DND-41 (cell line): ENCODE results near the gene TCIRG1.

Source experiments
- ATAC-seq: fragments of 200-7000 bp; cut with Tn5 transposase; 3 replicates; pipeline ENCODE4 v1.9.1; 2021; ENCODE audit warnings: low read depth; ENCODE audit not compliant: insufficient read depth
- DNase-seq: peaks from one replicate; pipeline ENCODE4 v3.0.0-alpha.2; 2020
- H2AFZ ChIP-seq: 2 replicates; pipeline ENCODE4 v1.6.0; 2012; ENCODE audit warnings: low read depth, low read length
- H3K27ac ChIP-seq: 2 replicates; pipeline ENCODE4 v1.5.1; 2012; ENCODE audit warnings: low read length, inconsistent platforms
- H3K27me3 ChIP-seq: fragments of 200-600 bp; sonication (generic); 2 replicates; pipeline ENCODE4 v1.6.0; 2012; ENCODE audit warnings: low read length, mild to moderate bottlenecking, inconsistent platforms; ENCODE audit not compliant: insufficient read depth, poor library complexity
- H3K36me3 ChIP-seq: 2 replicates; pipeline ENCODE4 v1.5.1; 2012; ENCODE audit warnings: low read length, inconsistent platforms; ENCODE audit not compliant: insufficient read depth
- H3K4me1 ChIP-seq: 2 replicates; pipeline ENCODE4 v1.5.1; 2012; ENCODE audit warnings: mild to moderate bottlenecking, low read length; ENCODE audit not compliant: insufficient read depth
- H3K4me2 ChIP-seq: 2 replicates; pipeline ENCODE4 v1.6.0; 2012; ENCODE audit warnings: mild to moderate bottlenecking, moderate library complexity, low read length, inconsistent platforms; ENCODE audit not compliant: insufficient read depth
- H3K4me3 ChIP-seq, 2 experiments: fragments of 200-600 bp in 1 of 2; shearing (Covaris generic) in 1 of 2; 2 replicates each; pipeline ENCODE4 v1.5.1; 2012 to 2016; ENCODE audit warnings: inconsistent platforms in 2 of 2, low read length in 2 of 2, mild to moderate bottlenecking in 2 of 2, low read depth in 1 of 2, moderate library complexity in 1 of 2
- H3K79me2 ChIP-seq: 2 replicates; pipeline ENCODE4 v1.6.0; 2012; ENCODE audit warnings: low read length, inconsistent platforms; ENCODE audit not compliant: insufficient read depth
- H3K9ac ChIP-seq: 2 replicates; pipeline ENCODE4 v1.6.0; 2012; ENCODE audit warnings: low read depth, mild to moderate bottlenecking, inconsistent platforms, low read length, moderate library complexity
- H3K9me3 ChIP-seq: 2 replicates; pipeline ENCODE4 v1.5.1; 2012; ENCODE audit warnings: low read length, moderate library complexity, mild to moderate bottlenecking, inconsistent platforms; ENCODE audit not compliant: insufficient read depth, severe bottlenecking
- H4K20me1 ChIP-seq: 2 replicates; pipeline ENCODE4 v1.6.0; 2012; ENCODE audit warnings: low read length; ENCODE audit not compliant: insufficient read depth
- CTCF ChIP-seq: IDR thresholded peaks from 2 replicates; pipeline ENCODE4 v1.5.1; 2012; ENCODE audit warnings: borderline replicate concordance, low read length, moderate library complexity, mild to moderate bottlenecking; ENCODE audit not compliant: poor library complexity, severe bottlenecking; ENCODE audit errors: extremely low read depth
- EZH2 ChIP-seq: IDR thresholded peaks from 3 replicates; pipeline ENCODE4 v1.6.1; 2012; ENCODE audit warnings: borderline replicate concordance, low read depth, mild to moderate bottlenecking, moderate library complexity, low read length, inconsistent platforms; ENCODE audit not compliant: severe bottlenecking

The TCIRG1 gene

DNA sequence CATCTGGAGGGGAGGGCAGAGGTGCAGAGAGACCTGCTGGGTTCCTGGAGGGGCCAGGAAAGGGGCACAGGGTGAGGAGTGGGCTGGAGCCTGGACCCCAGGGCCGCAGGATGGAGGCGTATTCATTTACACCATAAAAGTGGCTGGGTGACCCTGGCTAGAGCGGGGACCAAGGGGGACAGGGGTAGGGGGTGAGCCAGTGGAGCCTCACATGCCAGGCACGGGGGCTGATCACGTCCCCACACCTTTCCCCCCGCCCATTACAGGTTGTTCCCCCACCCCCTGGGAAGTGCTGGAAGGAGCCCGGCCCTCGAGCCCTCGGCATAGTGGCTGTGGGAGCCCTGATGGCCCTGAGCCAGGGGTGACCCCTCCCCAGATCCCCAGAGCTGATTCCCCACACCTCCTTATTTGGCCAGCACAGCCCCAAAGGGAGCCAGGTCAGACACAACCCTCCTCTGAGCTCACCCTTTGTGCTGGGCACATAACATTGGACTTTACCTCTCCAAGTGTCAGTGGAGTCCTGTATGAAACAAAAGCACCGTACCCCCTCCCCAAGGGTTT, 781 bp downstream of the TCIRG1 start:
- H3K27ac ChIP-seq = no peak overlapping the region
- ATAC-seq = no peak
- peaks cover 5% of the 10 kb centered on the region for H3K36me3 ChIP-seq
- no peak for DNase-seq
- H3K27me3 ChIP-seq = no peaks in the 10 kb centered on the region
- H4K20me1 ChIP-seq = no peaks in the 10 kb centered on the region; the same call in 1 of the 2 replicates
- peak overlapping the region; percentile 16; the same call in 1 of the 2 replicates for H2AFZ ChIP-seq
- no peak overlapping the region for H3K4me2 ChIP-seq
- peaks cover 11% of the 10 kb centered on the region for H3K4me1 ChIP-seq
- H3K9ac ChIP-seq = no peak overlapping the region
- TF ChIP-seq EZH2 (no peak), CTCF (no peak)
- no peak overlapping the region for H3K4me3 ChIP-seq
- H3K9me3 ChIP-seq = no peaks in the 10 kb centered on the region
- no peaks in the 10 kb centered on the region for H3K79me2 ChIP-seq

- ATAC-seq = peak; percentile 74
- 0 out of 2 replicates have a peak overlapping the region, but pooled peaks have one; percentile 36 for H3K27ac ChIP-seq
- H2AFZ ChIP-seq = peak overlapping the region; percentile 16; the same call in 1 of the 2 replicates
- H3K4me2 ChIP-seq = 0 out of 2 replicates have a peak overlapping the region, but pooled peaks have one; percentile 27
- H3K27me3 ChIP-seq = no peaks in the 10 kb centered on the region
- no peaks in the 10 kb centered on the region for H3K79me2 ChIP-seq
- no peak for TF ChIP-seq EZH2
- TF ChIP-seq CTCF = no peak
- peak; percentile 77 for DNase-seq
- H3K9me3 ChIP-seq = no peaks in the 10 kb centered on the region
- H4K20me1 ChIP-seq = no peaks in the 10 kb centered on the region; the same call in 1 of the 2 replicates
- 0 out of 2 replicates have a peak overlapping the region, but pooled peaks have one; percentile 28 for H3K9ac ChIP-seq
- peaks cover 11% of the 10 kb centered on the region for H3K4me1 ChIP-seq
- peaks cover 4% of the 10 kb centered on the region for H3K36me3 ChIP-seq
- no peak overlapping the region for H3K4me3 ChIP-seq
These were observed 1.5 kb downstream of the TCIRG1 start for GRCh38 chr11:68040101-68040956.

- Histone ChIP-seq H3K9me3 (no peaks in the 10 kb centered on the region), H3K36me3 (no peaks in the 10 kb centered on the region; the same call in 1 of the 2 replicates), H4K20me1 (no peaks in the 10 kb centered on the region; the same call in 1 of the 2 replicates), H3K4me3 (no peak overlapping the region), H3K4me2 (no peak overlapping the region), H3K9ac (0 out of 2 replicates have a peak overlapping the region, but pooled peaks have one; percentile 28), H3K79me2 (no peaks in the 10 kb centered on the region), H3K4me1 (peaks cover 11% of the 10 kb centered on the region), H3K27ac (no peak overlapping the region), H2AFZ (no peak overlapping the region), H3K27me3 (no peaks in the 10 kb centered on the region)
- TF ChIP-seq CTCF (no peak), EZH2 (no peak)
- ATAC-seq (no peak), DNase-seq (no peak)
These were observed 2.2 kb downstream of the TCIRG1 start for GRCh38 chr11:68040957-68041591.
